Vagina (tissue), 2 donors: Measurements from ENCODE around the gene TBC1D10B.
A peak's percentile ranks its signal among the peaks of the same experiment; 100 is the strongest.

Experiments
- CTCF ChIP-seq, 3 experiments: fragments of 450-650 bp in 2 of 3; fragments of 200-600 bp in 1 of 3; sonication (generic) in 1 of 3; IDR thresholded peaks; one replicate each; pipeline ENCODE4 v1.5.1; 2017 to 2019; ENCODE audit warnings: antibody characterized with exemption in 3 of 3, mild to moderate bottlenecking in 2 of 3, moderate library complexity in 2 of 3
- POLR2AphosphoS5 ChIP-seq, 2 donors: sonication (generic); formaldehyde crosslinking; IDR thresholded peaks; one replicate each; pipeline ENCODE4 v1.9.0; 2017; ENCODE audit warnings: antibody characterized with exemption in 2 of 2, mild to moderate bottlenecking in 2 of 2, low read depth in 1 of 2; ENCODE audit not compliant: insufficient read depth in 1 of 2

DNA sequence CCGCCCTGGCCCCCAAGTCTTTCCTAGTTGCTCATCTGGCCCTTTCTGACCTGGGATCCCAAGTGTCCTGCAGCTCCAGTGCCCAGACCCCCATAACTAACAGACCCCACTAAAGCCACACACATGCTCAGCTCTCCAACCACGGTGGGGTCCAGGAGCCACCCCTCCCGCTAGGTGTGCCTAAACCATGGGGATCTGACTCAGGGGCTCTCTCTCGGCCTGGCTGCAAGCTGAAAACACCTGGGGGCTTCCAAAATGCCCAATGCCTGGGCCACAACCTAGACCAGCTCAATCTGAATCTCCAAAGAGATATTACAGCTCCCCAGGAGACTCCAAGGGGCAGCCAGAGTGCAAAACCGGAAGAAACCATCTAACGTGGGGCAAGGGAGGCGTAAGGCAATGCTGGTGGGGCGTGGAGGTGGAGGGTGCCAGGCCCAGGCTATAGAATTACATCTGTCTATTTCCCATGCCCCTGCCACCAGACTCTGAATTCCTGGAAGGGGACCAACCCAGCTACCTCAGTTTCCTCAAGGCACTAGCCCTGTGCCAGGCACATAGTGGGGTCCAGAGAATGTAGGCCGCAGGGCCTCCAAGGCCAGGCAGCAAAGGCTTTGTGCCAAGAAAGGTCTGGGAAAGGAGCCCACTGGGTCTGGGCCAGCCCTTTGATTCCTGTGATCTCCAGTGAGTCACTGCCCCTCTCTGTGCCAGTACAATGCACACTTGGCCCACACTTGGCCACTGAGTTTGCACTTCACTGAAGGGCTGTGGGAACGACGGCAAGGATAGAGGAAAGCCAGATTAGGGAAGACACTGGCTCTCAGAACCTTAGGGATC, 18.5 kb downstream of the TBC1D10B start:
- TF ChIP-seq CTCF (IDR thresholded peaks at IDR 0.05) (no peak), POLR2AphosphoS5 (IDR thresholded peaks at IDR 0.05; ENCODE audit: insufficient read depth in 1 of 2, low read depth in 1 of 2) (peak; percentile 47 to 60)
